Mucosa of gallbladder (tissue), 1 donor: Measurements from ENCODE around the gene TDRD7. TPM values are rescaled to one million over a fixed set of nuclear protein-coding genes. Genes with fewer than 3 reads are reported as not detected.
A peak's percentile ranks its signal among the peaks of the same experiment; 100 is the strongest.

Experiments
- DNase-seq: peaks from one replicate; pipeline ENCODE4 v3.0.0-alpha.2; 2020; ENCODE audit warnings: low spot score
- total RNA-seq: library from RNA; stranded (reverse); gene quantifications from one replicate; pipeline ENCODE4 v1.2.1, GENCODE V29; 2021
- donor health status: DM: no; HTN: no; CAD: no.

The TDRD7 gene
- total RNA-seq, 1 donor from 2014 or later: 25.7 TPM

- peak; percentile 80 for DNase-seq
These were observed 25.0 kb upstream of the TDRD7 start for GRCh38 chr9:97386733-97387503.

GRCh38 chr9:97387504-97387886, 24.4 kb upstream of the TDRD7 start:
- DNase-seq: no peak

GRCh38 chr9:97387936-97388684, 23.8 kb upstream of the TDRD7 start:
- no peak for DNase-seq

GRCh38 chr9:97388721-97389238, 23.1 kb upstream of the TDRD7 start:
- no peak for DNase-seq

- DNase-seq: no peak
These were observed 22.6 kb upstream of the TDRD7 start for GRCh38 chr9:97389249-97389648.

- DNase-seq: no peak
These were observed 21.0 kb upstream of the TDRD7 start for GRCh38 chr9:97390791-97391406.

GRCh38 chr9:97394881-97395280, 17.0 kb upstream of the TDRD7 start:
- DNase-seq: no peak

GRCh38 chr9:97395745-97396144, 16.2 kb upstream of the TDRD7 start:
- no peak for DNase-seq

GRCh38 chr9:97396256-97396655, 15.6 kb upstream of the TDRD7 start:
- DNase-seq: no peak

GRCh38 chr9:97397220-97397619, 14.7 kb upstream of the TDRD7 start:
- no peak for DNase-seq

- peak; percentile 90 for DNase-seq
These were observed 12.7 kb upstream of the TDRD7 start for GRCh38 chr9:97398999-97399758.

GRCh38 chr9:97403746-97404316, 8.1 kb upstream of the TDRD7 start:
- DNase-seq: no peak

- no peak for DNase-seq
These were observed 6.3 kb upstream of the TDRD7 start for GRCh38 chr9:97405551-97405950.

- DNase-seq: no peak
These were observed 5.2 kb upstream of the TDRD7 start for GRCh38 chr9:97406620-97407177.

GRCh38 chr9:97408562-97408961, 3.3 kb upstream of the TDRD7 start:
- DNase-seq: no peak

GRCh38 chr9:97411440-97411788, 482 bp upstream of the TDRD7 start:
- no peak for DNase-seq

GRCh38 chr9:97412626-97413385, 910 bp downstream of the TDRD7 start:
- no peak for DNase-seq

- no peak for DNase-seq
These were observed 1.6 kb downstream of the TDRD7 start for GRCh38 chr9:97413462-97413861.

- no peak for DNase-seq
These were observed 3.2 kb downstream of the TDRD7 start for GRCh38 chr9:97415146-97415545.

GRCh38 chr9:97418880-97419279, 7.0 kb downstream of the TDRD7 start:
- DNase-seq: no peak
